GM21529 (cell line): ENCODE measurements around the gene ADAMTS17.
"Not testable (repeated sequence)": the region's sequence is repeated elsewhere in the genome, so short reads cannot be mapped to it uniquely, and the experiment has no call there.

Experiments used
- ATAC-seq: cut with Tn5 transposase; IDR thresholded peaks from one replicate; pipeline ENCODE4 v1.9.1; 2021; ENCODE audit not compliant: unreplicated experiment

The ADAMTS17 gene

DNA sequence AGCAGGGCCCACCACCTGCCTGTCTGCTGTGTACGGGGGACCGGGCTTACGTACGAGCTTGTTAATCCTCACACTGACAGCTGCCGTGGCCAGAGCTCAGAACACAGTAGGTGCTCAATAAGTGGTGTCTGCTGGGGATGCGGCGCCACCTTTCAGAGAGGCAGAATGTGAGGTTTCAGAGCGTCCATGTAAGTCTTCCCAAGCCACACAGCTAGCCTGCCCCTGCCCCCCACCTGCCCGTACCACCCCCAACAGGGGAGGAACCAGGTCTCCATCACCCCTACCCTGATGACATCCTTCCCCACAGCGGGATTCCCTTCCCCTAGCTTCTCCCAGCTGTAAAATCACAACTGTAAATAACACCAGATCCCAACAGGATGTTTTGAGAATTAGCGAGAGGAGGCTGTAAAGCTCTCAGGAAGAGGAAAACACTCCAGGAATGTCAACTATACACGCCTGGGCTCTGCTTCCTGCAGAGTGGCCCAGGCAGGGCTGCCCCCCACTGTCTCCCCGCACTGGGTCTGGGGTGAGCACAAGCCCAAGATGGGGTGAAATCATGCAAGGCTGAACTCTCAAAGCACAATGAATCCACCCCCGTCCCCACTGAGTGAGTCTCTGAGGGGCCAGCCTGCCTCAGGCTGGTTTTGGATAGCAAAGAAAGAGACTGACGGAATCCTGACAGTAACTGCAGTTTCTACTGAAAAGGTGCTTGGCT lies 358.4 kb downstream of the ADAMTS17 start:
- no peak for ATAC-seq

DNA sequence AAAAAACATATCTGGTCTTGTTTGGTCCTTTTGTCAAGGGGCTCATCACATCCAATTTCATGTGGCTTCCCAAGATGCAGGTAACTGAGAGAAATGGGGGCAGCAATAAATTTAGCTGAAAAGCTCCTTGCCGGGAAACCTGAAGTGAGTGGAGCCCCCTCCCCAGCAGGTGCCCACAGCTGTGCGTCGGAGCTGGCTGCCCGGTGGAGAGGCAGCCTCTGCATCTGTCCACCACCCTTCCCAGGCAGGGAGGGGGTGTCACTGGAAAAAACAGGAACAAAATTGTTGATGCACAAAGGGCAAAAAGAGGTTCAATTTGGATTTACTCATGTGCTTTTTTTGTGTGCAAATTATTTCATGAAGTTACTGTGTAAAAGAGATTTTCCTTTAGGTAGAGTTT lies 359.1 kb downstream of the ADAMTS17 start:
- no peak for ATAC-seq

DNA sequence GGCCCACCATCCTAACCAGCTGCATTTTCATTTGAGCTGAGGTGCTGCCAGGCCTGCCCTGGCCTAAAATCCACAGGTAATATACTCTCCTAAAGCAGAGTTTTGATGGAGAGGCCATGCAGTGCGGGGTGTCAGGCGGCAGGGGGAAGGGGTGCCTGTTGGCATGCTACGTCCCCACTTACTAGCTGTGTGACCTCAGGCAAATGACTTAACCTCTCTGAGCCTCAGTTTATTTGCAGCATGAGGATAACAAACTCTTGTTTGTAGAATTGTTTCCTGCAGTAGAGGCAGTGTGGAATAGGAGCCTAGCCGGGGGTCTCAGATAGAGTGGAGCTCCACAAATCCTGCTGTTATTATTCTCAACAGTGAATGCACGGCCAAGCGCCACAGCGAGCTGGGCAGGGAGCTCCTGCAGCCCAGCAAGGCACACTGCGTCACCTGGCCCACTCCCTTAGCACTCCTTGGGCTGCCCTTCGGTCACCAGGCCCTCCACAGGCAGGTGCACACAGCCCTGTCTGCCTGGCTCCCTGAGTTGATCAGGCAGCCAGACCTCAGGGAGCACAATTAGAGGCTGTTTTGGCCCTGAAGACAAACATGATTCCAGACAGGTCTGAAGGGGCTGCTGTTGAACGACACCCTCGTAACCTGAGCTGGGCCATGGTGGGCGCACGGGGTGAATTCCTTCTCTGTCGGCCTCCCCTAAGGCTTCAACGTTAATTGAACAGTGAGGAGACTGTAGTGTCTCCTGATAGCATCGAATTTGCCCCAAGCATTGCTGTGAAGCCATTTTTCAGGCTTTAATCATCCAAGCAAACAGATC lies 359.7 kb downstream of the ADAMTS17 start:
- no peak for ATAC-seq

DNA sequence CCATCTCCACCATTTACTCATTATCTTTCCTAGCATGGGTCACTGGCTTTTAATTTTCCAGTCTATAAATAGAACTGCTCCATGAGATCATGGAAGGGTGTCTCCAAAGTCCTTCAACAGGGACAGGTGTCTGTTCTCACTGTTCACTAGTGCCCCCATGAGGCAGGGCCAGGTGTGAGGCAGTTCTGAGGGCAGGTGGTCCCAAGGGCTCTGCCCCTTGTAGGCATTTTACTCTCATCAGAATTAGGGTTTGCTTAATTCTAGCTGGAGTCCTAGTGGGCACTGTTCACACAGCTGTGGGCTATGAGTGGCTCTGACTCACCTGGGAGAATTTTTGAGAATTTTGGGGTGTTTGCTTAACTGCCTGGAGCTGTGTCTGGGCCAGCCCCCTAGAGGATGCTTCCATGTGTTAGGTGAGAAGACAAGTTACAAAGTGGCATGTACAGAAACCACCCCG lies 360.6 kb downstream of the ADAMTS17 start:
- ATAC-seq: no peak

DNA sequence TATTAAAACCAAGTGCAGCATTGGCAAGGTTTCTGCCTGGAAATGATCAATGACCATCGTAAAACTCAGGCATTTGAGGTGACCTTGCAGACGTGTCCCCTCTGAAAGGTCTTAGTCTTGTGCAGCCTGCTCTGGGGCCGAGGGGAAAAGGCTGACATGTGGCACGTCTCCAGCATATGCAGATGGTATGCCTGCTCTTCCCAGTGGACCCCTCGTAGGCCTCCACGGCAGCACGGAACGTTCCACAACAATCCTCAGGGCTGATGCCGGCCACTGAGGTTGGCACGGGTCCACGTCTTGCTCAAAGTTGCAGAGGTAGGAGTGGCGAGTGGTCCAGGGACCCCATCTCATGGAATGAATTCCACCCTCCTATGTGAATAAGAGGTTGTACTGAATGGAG lies 361.0 kb downstream of the ADAMTS17 start:
- no peak for ATAC-seq

DNA sequence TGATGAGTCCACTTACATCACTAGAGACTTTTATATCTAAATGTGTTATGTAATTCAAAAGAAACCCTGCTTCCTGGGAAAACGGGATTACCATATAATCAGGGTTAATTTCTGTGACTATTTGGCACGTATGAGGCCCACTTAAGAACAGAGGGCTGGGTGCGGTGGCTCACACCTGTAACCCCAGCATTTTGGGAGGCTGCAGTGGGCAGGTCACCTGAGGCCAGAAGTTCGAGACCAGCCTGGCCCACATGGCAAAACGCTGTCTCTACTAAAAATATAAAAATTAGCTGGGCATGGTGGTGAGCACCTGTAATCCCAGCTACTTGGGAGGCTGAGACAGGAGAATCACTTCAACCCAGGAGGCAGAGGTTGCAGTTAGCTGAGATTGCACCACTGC lies 361.9 kb downstream of the ADAMTS17 start:
- ATAC-seq: not testable (repeated sequence)

DNA sequence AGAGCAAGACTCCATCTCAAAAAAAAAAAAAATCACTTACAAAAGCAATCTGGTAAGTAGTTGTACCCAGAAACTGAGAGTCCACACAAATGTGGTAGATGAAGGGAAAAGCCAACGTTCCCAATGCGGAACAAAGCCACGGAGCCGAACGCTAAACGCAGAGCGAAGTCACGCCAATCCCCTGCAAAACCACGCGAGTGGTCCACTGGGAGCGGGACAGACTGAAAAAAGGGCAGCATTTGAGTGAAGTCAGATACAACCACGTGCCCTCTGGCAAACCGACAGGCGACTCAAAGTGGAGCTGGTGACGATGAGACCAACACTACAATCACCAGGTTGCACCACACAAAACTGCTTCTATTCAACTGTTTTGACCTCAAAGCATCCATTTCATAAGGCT lies 362.4 kb downstream of the ADAMTS17 start:
- no peak for ATAC-seq

DNA sequence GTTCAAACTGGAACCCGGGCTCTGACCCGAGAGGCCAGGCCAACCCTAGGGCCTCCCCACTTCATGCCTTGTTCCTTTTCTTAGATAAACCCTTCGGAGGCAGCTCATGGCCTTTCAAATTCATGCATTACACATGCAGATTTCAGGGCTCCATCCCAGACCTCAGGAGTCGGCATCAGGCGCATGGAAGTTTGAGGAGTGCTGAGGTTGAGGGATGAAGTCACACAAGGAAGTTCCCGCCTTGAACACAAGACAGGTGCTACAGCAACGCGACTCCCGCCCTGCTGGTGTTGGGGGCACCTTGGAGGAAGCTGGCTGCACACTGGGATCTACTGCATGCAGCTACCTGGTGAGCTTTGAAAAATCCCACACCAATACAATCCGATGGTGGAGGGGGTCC lies 363.3 kb downstream of the ADAMTS17 start:
- no peak for ATAC-seq

DNA sequence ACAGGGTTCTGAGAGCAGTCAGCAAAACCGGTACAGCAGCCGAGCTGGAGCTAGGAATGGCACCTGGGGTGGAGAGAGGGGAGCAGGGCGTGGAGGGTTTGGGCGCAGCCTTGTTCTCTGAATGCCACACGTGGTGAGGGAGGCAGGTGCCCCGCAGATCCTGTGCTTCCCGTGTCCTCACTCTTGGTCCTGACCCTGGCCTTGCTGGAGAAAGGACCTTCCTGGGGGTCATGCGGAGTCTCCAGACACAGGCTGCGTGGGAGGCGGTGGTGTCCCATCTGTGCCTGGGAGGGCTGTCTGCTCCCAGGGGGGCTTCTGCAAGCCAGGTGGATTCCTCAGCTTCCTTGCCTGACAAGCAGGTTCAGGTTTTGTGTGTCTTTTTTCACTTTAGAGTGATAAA lies 363.8 kb downstream of the ADAMTS17 start:
- no peak for ATAC-seq

DNA sequence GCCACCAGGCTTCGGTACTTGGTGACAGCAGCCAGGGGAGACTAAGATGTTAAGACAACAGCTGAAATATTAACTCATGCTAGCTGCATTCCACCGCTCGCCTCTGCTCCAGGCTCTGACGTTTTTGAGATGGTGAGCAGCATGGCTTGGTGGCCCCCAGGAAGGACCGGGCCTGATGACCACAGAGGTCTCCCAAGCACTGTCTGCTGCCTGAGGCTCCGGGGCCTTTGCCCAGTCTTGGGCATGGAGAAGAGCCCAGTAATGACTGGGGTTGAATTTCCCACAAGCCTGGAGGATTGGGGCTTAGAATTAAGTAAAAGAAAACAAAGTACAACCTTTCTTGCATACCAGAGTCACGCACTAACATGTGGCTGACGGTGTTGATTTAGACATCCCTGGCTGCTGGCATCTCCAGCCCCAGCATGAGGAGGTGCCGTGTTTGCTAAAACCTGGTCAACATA lies 364.9 kb downstream of the ADAMTS17 start:
- no peak for ATAC-seq

DNA sequence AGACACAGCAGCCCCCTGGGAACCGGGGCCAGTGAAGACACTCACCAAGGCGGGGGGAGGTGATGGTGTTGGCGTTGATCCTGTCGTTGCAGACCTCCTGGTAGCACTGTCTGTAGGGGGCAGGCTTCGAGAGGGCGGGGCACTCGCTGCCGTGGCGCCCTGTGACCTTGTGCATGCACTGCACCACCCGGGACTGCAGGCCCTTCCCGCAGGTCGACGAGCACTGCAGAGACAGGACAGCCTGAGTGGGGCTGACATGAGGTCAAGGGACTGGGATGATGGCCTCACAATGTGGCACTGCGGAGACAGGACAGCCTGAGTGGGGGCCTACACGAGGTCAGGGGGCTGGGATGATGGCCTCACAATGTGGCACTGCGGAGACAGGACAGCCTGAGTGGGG lies 365.8 kb downstream of the ADAMTS17 start:
- ATAC-seq: no peak

DNA sequence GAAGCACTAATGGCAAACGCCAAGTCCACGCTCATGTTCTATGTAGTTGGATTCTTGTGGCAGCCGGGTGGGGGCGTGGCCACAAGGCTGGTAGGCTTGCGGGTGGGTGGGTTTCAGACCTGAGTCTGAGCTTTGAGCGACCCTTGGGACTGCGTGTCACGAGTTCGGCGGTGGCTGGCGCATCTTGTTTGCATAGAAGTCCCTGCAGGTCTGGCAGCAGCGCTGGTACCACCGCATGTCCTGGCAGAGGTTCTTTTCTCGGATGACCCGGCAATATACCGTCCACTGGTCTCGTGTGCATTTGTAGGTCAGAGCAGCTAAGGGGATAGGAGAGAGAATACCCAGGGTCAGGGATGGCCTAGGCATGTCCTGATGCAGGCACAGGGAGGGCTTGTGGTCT lies 367.5 kb downstream of the ADAMTS17 start:
- ATAC-seq: no peak

DNA sequence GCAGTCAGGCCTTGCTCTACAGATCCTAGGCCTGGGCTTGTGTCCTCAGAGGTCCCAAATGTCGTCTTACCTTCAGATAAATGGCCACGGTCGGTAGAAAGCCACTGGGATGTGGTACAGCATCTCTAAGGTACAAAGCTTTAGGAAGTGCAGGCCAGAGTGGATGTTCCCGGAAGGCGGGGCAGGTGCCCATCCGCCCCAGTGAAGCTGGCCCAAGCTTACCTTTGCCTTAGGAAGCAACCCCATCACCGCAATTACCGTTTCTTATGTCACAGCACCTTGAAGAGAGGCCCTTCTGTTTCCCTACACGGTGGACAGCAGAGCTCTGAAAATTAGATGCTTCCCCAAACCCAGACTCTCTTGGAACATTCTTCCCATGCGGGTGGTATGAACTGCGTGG lies 368.4 kb downstream of the ADAMTS17 start:
- ATAC-seq: no peak

DNA sequence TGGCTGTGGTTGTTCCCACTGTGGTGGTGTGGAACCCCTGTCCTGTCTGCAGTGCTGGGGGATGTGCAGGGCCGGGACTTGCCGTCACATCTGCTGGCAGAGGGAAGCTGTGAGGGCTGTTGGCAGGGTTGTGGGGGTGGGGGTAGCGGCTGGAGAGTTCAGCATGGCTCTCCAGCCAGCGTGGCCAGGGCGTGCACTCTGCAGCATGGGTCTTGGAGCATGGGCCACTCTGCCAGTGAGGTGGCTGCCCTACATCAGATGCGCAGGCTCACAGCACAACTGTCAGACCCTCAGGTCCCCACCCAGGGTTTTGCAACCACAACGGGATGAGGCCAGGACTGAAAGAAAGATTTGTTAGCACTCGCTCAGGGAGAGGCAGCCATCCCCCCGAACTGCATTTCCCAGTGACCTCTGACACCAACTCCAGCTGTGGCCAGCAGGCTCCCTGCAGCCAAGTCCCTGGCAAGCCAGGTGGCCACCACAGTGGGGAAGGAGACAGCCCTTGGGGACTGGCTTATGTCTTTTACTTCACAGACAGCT lies 370.8 kb downstream of the ADAMTS17 start:
- ATAC-seq: no peak

DNA sequence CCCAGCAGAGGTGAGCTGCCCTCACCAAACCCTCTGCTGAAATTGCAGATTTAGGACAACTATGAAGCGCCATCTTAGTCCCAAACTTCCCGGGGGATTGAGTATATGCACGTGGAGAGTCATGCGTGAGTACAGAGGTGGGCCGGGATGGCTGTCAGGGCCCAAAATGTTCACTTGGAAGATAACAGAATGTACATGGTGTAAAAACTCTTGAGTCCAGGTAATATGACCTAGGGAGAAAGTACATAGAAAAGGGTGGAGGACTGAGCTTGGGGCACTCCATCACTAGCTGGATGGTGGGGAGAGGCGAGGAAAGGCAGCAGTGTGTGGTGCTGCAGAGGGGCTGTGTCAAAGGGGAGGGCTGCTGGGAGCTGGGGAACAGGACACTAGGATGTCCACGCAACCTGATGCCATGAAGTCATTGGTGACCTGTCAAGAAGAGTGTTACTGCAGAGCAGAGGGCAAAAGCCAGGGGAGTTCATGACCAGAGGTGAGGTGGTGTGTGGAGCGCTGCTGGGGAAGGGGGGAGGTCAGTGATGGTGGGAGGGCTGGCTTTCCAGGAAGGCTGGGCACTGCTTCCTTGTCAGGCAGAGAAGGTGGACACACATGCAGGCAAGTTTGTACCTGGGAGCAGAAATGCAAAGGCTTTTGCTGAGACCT lies 372.4 kb downstream of the ADAMTS17 start:
- ATAC-seq: no peak

DNA sequence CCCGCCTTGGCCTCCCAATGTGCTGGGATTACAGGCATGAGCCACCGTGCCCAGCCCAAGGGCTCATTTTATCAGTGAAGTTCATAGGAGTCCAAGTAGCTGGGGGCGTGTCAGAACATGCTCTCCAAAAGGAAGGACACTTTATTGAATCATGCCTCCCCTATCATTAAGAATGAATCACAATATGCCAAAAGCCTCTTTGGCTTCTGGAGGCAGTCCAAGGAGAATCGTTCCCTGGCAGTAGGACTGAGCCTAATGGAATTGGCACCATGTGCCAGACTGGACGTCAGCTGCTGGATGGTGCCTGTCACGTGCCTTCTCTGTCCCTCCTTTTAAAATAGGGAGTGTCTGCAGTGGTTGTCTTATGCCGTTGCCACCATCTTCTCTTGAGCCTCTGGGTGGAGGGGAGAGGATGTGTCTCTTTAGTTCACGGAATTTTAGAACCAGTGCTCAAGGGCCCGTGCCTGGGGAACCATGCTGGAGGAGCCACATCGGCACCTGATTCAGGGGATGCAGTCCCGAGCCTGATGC lies 373.9 kb downstream of the ADAMTS17 start:
- ATAC-seq: no peak

DNA sequence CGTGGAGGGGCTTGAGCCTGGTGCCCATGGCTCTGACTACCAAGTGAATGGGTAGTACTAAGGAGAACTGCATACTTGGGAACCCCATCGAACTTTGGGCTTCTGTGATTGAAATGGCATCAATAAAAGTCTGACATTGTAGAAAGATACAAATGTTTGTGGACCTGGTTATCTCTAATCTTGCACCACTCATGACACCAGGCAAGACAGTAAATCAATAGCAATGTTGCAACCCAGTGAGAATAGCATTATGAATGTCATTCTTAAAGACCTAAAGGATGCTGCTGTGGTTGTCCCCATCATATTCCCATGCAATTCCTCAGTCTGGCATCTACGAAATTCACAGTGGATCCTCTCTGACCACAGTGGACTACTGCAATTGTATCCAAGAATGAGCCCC lies 375.0 kb downstream of the ADAMTS17 start:
- no peak for ATAC-seq

DNA sequence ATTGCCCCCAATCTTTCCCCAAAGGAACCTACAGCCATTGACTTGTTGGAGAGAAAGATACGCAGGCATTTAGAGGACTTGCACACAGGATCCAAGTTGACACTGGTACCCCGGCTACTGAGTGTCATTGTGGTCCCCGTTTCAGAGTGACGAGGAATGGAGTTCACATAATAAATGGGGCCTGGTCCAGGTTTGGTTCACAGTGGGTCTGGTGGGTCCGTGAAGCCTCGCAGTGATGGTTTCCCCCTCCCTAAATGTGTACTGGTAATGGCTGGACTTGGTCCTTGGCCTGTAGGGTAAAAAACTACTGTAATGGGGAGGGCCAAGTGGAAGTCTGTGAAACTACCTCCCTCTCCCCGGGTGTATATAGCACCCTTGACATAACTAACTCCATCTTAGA lies 376.4 kb downstream of the ADAMTS17 start:
- no peak for ATAC-seq

DNA sequence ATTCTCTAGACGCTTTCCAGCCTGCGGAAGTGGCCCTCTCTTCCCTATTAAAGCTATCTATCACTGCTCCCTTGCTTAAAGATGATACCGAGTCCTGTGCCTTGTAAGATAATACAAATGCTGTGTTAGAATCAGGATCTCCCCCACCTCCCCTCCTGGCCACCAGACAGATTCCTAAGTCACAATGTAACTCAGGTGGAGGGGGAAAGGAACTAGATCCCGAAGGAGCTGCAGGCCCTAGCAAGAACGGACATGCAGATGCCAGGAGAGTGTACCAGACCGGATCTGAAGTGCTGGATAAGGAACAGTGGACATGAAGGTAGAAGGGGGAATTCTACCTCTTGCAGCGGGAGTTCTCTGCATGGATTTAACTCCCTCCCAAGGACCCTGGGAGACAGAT lies 377.8 kb downstream of the ADAMTS17 start:
- ATAC-seq: no peak

DNA sequence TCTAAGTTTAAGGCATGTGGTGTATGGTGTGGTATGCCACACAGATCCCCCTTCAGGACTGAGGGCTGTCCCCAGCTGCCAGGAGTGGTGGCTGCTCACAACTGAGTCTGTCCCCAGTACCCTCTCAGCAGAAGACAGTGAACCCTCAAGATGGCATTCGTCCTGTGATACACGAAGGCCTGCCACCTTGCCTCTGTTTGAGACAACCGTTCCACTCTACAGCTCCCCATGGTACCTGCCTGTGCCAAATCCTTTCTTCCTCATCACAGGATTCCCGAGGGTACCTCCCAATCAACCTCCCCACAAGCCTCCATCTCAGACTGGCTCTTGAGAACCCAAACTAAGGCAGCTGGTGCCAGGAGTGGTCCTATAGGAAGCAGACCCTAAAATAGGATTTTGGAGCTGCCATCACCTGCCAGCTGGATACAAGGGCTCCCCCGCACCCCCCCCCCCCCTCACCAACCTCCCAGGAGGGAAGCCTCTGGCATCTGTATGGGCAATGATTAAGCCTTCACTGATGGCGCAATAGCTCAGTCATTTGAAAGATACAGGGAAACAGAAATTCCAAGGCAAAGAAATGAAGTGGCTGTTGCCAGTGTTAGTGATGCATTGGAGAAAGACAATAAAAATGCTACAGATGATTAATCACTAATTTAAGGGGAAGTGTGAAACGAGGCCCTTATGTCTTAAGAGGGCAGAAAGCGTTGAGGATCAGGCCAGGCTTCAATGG lies 378.5 kb downstream of the ADAMTS17 start:
- ATAC-seq: no peak
